Chondrocyte (in vitro differentiated cells): ENCODE results near the gene AMH. TPM values are rescaled to one million over a fixed set of nuclear protein-coding genes. Genes with fewer than 3 reads are reported as not detected.

Experiments
- DNase-seq: peaks from one replicate; pipeline ENCODE4 v3.0.0; 2021; ENCODE audit warnings: mixed read lengths, low spot score
- H3K27ac Mint-ChIP-seq: one replicate; pipeline ENCODE4 v1.8.0; 2021; ENCODE audit warnings: mild to moderate bottlenecking, moderate library complexity, mixed read lengths; ENCODE audit not compliant: unreplicated experiment
- H3K27me3 Mint-ChIP-seq: 2 replicates; pipeline ENCODE4 v1.8.0; 2021; ENCODE audit warnings: low read depth, mixed read lengths
- H3K36me3 Mint-ChIP-seq: 2 replicates; pipeline ENCODE4 v1.8.0; 2021; ENCODE audit warnings: low read depth, mixed read lengths
- H3K4me1 Mint-ChIP-seq: 2 replicates; pipeline ENCODE4 v1.8.0; 2021; ENCODE audit warnings: low read depth, mild to moderate bottlenecking, mixed read lengths
- H3K4me3 Mint-ChIP-seq: one replicate; pipeline ENCODE4 v1.8.0; 2021; ENCODE audit warnings: mild to moderate bottlenecking, moderate library complexity, mixed read lengths; ENCODE audit not compliant: unreplicated experiment
- H3K9me3 Mint-ChIP-seq: 2 replicates; pipeline ENCODE4 v1.8.0; 2021; ENCODE audit warnings: low read depth, mixed read lengths
- total RNA-seq: library from RNA; stranded (reverse); gene quantifications from 3 replicates; pipeline ENCODE4 v1.2.1, GENCODE V29; 2021
- TF ChIP-seq, protein P1 (sequence below): fragments of 200-600 bp; sonication (generic); IDR thresholded peaks from 2 replicates; pipeline ENCODE4 v1.5.0; 2021; ENCODE audit warnings: antibody characterized with exemption, mild to moderate bottlenecking, moderate library complexity

Gene AMH
- total RNA-seq, 1 donor from 2014 or later, result 10.8 TPM

- H3K27ac Mint-ChIP-seq, result no peak overlapping the region
- H3K36me3 Mint-ChIP-seq, result peaks cover 14% of the 10 kb centered on the region
- TF ChIP-seq, protein P1, sequence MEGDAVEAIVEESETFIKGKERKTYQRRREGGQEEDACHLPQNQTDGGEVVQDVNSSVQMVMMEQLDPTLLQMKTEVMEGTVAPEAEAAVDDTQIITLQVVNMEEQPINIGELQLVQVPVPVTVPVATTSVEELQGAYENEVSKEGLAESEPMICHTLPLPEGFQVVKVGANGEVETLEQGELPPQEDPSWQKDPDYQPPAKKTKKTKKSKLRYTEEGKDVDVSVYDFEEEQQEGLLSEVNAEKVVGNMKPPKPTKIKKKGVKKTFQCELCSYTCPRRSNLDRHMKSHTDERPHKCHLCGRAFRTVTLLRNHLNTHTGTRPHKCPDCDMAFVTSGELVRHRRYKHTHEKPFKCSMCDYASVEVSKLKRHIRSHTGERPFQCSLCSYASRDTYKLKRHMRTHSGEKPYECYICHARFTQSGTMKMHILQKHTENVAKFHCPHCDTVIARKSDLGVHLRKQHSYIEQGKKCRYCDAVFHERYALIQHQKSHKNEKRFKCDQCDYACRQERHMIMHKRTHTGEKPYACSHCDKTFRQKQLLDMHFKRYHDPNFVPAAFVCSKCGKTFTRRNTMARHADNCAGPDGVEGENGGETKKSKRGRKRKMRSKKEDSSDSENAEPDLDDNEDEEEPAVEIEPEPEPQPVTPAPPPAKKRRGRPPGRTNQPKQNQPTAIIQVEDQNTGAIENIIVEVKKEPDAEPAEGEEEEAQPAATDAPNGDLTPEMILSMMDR, result no peak
These were observed 25.7 kb upstream of the AMH start for GRCh38 chr19:2223391-2223790.

GRCh38 chr19:2223959-2224358 is 25.2 kb upstream of the AMH start:
- Mint-ChIP-seq H3K36me3 (peaks cover 16% of the 10 kb centered on the region), H3K4me3 (no peak overlapping the region), H3K27ac (peak overlapping the region; percentile 53), H3K4me1 (peaks cover 10% of the 10 kb centered on the region), H3K9me3 (no peaks in the 10 kb centered on the region), H3K27me3 (no peaks in the 10 kb centered on the region)
- no peak for DNase-seq
- TF ChIP-seq, protein P1, result no peak

More at GRCh38 chr19:2223391-2223790, 25.7 kb upstream of the AMH start:
- no peaks in the 10 kb centered on the region for H3K27me3 Mint-ChIP-seq
- no peaks in the 10 kb centered on the region for H3K9me3 Mint-ChIP-seq
- peaks cover 10% of the 10 kb centered on the region for H3K4me1 Mint-ChIP-seq
- H3K4me3 Mint-ChIP-seq, result no peak overlapping the region
- DNase-seq, result no peak

DNA sequence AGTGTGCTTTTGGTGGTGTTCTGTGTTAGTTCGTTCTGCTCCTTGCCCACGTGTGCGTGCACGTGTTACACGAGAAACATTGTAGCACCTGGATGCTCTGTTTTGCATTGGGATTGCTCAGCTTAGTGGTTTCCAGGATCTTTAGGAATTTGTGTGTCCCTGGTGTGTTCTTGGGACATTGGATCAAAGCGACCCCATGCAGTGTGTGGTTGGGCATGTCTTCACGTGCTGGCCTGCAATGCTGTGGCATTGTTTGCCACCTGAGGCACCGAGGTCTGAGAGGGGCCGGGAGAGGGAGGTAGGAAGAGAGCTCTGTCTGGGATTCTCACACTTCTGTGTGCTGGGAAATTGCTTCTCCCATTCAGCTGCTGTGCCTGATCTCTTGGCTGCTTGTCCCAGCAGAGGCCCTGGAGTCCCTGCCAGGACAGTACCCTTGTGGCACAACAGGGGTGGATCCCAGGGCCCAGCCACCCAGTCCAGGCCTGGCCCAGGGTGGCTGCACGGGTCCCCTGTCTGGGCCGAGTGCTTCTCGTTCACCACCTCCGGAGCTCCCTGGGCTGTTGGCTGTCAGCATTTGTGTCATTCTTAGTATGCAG is 24.3 kb upstream of the AMH start:
- Mint-ChIP-seq H3K9me3 (no peaks in the 10 kb centered on the region), H3K27me3 (no peaks in the 10 kb centered on the region), H3K4me3 (no peak overlapping the region), H3K36me3 (peaks cover 16% of the 10 kb centered on the region), H3K27ac (no peak overlapping the region), H3K4me1 (peaks cover 10% of the 10 kb centered on the region)
- DNase-seq, result no peak
- TF ChIP-seq, protein P1, result no peak

GRCh38 chr19:2225415-2226050 is 23.6 kb upstream of the AMH start:
- no peak for DNase-seq
- TF ChIP-seq, protein P1, result no peak
- Mint-ChIP-seq H3K4me3 (no peak overlapping the region), H3K4me1 (peaks cover 9% of the 10 kb centered on the region), H3K27me3 (no peaks in the 10 kb centered on the region), H3K36me3 (peaks cover 13% of the 10 kb centered on the region), H3K9me3 (no peaks in the 10 kb centered on the region), H3K27ac (no peak overlapping the region)

- TF ChIP-seq, protein P1, result no peak
- Mint-ChIP-seq H3K4me3 (no peak overlapping the region), H3K9me3 (no peaks in the 10 kb centered on the region), H3K36me3 (peaks cover 10% of the 10 kb centered on the region), H3K4me1 (peaks cover 2% of the 10 kb centered on the region), H3K27me3 (no peaks in the 10 kb centered on the region), H3K27ac (no peak overlapping the region)
- DNase-seq, result no peak
These were observed 22.9 kb upstream of the AMH start for GRCh38 chr19:2226051-2226839.
